Ectodermal cell (in vitro differentiated cells): ENCODE measurements around the gene TMEM52B.
"Not testable (repeated sequence)": the region's sequence is repeated elsewhere in the genome, so short reads cannot be mapped to it uniquely, and the experiment has no call there.

Source experiments
- H3K27ac ChIP-seq: 2 replicates; pipeline ENCODE4 v1.7.0; 2013; ENCODE audit warnings: mild to moderate bottlenecking, low read depth, low read length; ENCODE audit not compliant: insufficient read depth, poor library complexity, severe bottlenecking
- H3K27me3 ChIP-seq: 2 replicates; pipeline ENCODE4 v1.7.0; 2013; ENCODE audit warnings: mild to moderate bottlenecking, low read length; ENCODE audit not compliant: insufficient read depth, control insufficient read depth, poor library complexity, severe bottlenecking
- H3K36me3 ChIP-seq: one replicate; pipeline ENCODE4 v1.7.0; 2013; ENCODE audit warnings: low read length; ENCODE audit not compliant: control insufficient read depth, insufficient read depth
- H3K4me1 ChIP-seq: one replicate; pipeline ENCODE4 v1.7.0; 2013; ENCODE audit warnings: low read length; ENCODE audit not compliant: control insufficient read depth, insufficient read depth
- H3K4me3 ChIP-seq: 2 replicates; pipeline ENCODE4 v1.7.0; 2013; ENCODE audit warnings: low read depth, low read length, control low read depth; ENCODE audit not compliant: insufficient read depth
- H3K9me3 ChIP-seq: 2 replicates; pipeline ENCODE4 v1.7.0; 2013; ENCODE audit warnings: mild to moderate bottlenecking, low read length, moderate library complexity; ENCODE audit not compliant: control insufficient read depth
- WGBS, 2 experiments: methylation state at CpG; one replicate each; pipeline ENCODE4 v1.1.7; 2013; ENCODE audit warnings: missing lambda C conversion rate in 2 of 2; 5-methylcytosine and 5-hydroxymethylcytosine counted together

Gene TMEM52B

GRCh38 chr12:10189653-10190052 lies 10.8 kb downstream of the TMEM52B start:
- Histone ChIP-seq H3K36me3 (no peaks in the 10 kb centered on the region), H3K9me3 (no peaks in the 10 kb centered on the region), H3K27ac (no peak overlapping the region), H3K4me1 (no peaks in the 10 kb centered on the region), H3K4me3 (no peak overlapping the region), H3K27me3 (no peaks in the 10 kb centered on the region)
- 92 to 96% methylated on average over 5 of the region's 5 CpGs for WGBS, 2 experiments

- no peak overlapping the region for H3K27ac ChIP-seq
- no peaks in the 10 kb centered on the region for H3K36me3 ChIP-seq
- WGBS, 2 experiments, result 61 to 65% methylated on average over 13 of the region's 13 CpGs
- no peaks in the 10 kb centered on the region for H3K9me3 ChIP-seq
- no peaks in the 10 kb centered on the region for H3K4me1 ChIP-seq
- no peaks in the 10 kb centered on the region for H3K27me3 ChIP-seq
- H3K4me3 ChIP-seq, result no peak overlapping the region
These were observed 11.9 kb downstream of the TMEM52B start for GRCh38 chr12:10190558-10191388.

- no peak overlapping the region for H3K27ac ChIP-seq
- H3K4me3 ChIP-seq, result no peak overlapping the region
- H3K9me3 ChIP-seq, result no peaks in the 10 kb centered on the region
- no peaks in the 10 kb centered on the region for H3K27me3 ChIP-seq
- whole genome bisulfite sequencing, 2 experiments, result 38 to 44% methylated on average over 2 of the region's 2 CpGs
- H3K4me1 ChIP-seq, result no peaks in the 10 kb centered on the region
- no peaks in the 10 kb centered on the region for H3K36me3 ChIP-seq
These were observed 13.0 kb downstream of the TMEM52B start for GRCh38 chr12:10191865-10192264.

- H3K4me3 ChIP-seq, result no peak overlapping the region
- H3K27me3 ChIP-seq, result no peaks in the 10 kb centered on the region
- no peaks in the 10 kb centered on the region for H3K4me1 ChIP-seq
- H3K27ac ChIP-seq, result no peak overlapping the region
- H3K36me3 ChIP-seq, result no peaks in the 10 kb centered on the region
- no peaks in the 10 kb centered on the region for H3K9me3 ChIP-seq
- WGBS, 2 experiments, result 88 to 97% methylated on average over 3 of the region's 3 CpGs
These were observed 15.4 kb downstream of the TMEM52B start for GRCh38 chr12:10194160-10194670.

GRCh38 chr12:10196210-10196609 lies 17.4 kb downstream of the TMEM52B start:
- no peak overlapping the region for H3K27ac ChIP-seq
- H3K9me3 ChIP-seq, result no peaks in the 10 kb centered on the region
- no peak overlapping the region for H3K4me3 ChIP-seq
- H3K4me1 ChIP-seq, result no peaks in the 10 kb centered on the region
- no peaks in the 10 kb centered on the region for H3K27me3 ChIP-seq
- H3K36me3 ChIP-seq, result no peaks in the 10 kb centered on the region
- WGBS, 2 experiments, result 92 to 97% methylated on average over 10 of the region's 10 CpGs

GRCh38 chr12:10197879-10198278 lies 19.0 kb downstream of the TMEM52B start:
- Histone ChIP-seq H3K36me3 (no peaks in the 10 kb centered on the region), H3K27ac (no peak overlapping the region), H3K27me3 (no peaks in the 10 kb centered on the region), H3K4me3 (no peak overlapping the region), H3K4me1 (no peaks in the 10 kb centered on the region), H3K9me3 (no peaks in the 10 kb centered on the region)
- WGBS, 2 experiments, result 80 to 89% methylated on average over 5 of the region's 5 CpGs

GRCh38 chr12:10204495-10204894 lies 25.7 kb downstream of the TMEM52B start:
- H3K4me3 ChIP-seq, H3K4me1 ChIP-seq, H3K36me3 ChIP-seq, H3K9me3 ChIP-seq, H3K27ac ChIP-seq, H3K27me3 ChIP-seq: not testable (repeated sequence)
- 84 to 92% methylated on average over 2 of the region's 2 CpGs for WGBS, 2 experiments

- no peak overlapping the region for H3K4me3 ChIP-seq
- 89 to 93% methylated on average over 3 of the region's 3 CpGs for WGBS, 2 experiments
- H3K9me3 ChIP-seq, result no peaks in the 10 kb centered on the region
- H3K36me3 ChIP-seq, result no peaks in the 10 kb centered on the region
- H3K27me3 ChIP-seq, result no peaks in the 10 kb centered on the region
- H3K27ac ChIP-seq, result no peak overlapping the region
- no peaks in the 10 kb centered on the region for H3K4me1 ChIP-seq
These were observed 26.5 kb downstream of the TMEM52B start for GRCh38 chr12:10205220-10205807.

GRCh38 chr12:10207136-10207535 lies 28.3 kb downstream of the TMEM52B start:
- Histone ChIP-seq H3K4me3 (no peak overlapping the region), H3K27me3 (no peaks in the 10 kb centered on the region), H3K27ac (no peak overlapping the region), H3K36me3 (no peaks in the 10 kb centered on the region), H3K9me3 (no peaks in the 10 kb centered on the region), H3K4me1 (no peaks in the 10 kb centered on the region)
- WGBS, 2 experiments, result 74 to 75% methylated on average over 1 to 2 of the region's 2 CpGs

- Histone ChIP-seq H3K9me3 (no peaks in the 10 kb centered on the region), H3K36me3 (no peaks in the 10 kb centered on the region), H3K4me1 (no peaks in the 10 kb centered on the region), H3K4me3 (no peak overlapping the region), H3K27me3 (peaks cover 4% of the 10 kb centered on the region), H3K27ac (no peak overlapping the region)
- WGBS, 2 experiments, result 93 to 98% methylated on average over 14 of the region's 15 CpGs
These were observed 31.4 kb downstream of the TMEM52B start for GRCh38 chr12:10210225-10210624.
